HFFc6 (cell line): ENCODE results near the gene EPN3. TPM values are rescaled to one million over a fixed set of nuclear protein-coding genes. Genes with fewer than 3 reads are reported as not detected.

Source experiments
- DNase-seq: peaks from one replicate; pipeline ENCODE4 v3.0.0-alpha.2; 2018
- H3K27ac Mint-ChIP-seq: 2 replicates; pipeline ENCODE4 v1.8.0; 2020; ENCODE audit warnings: mild to moderate bottlenecking, mixed read lengths
- H3K27me3 Mint-ChIP-seq: 2 replicates; pipeline ENCODE4 v1.8.0; 2021; ENCODE audit warnings: mild to moderate bottlenecking, moderate library complexity, mixed read lengths; ENCODE audit not compliant: insufficient read depth
- H3K36me3 Mint-ChIP-seq: 2 replicates; pipeline ENCODE4 v1.8.0; 2021; ENCODE audit warnings: low read depth, mixed read lengths
- H3K4me1 Mint-ChIP-seq: 2 replicates; pipeline ENCODE4 v1.8.0; 2020; ENCODE audit warnings: low read depth, mixed read lengths
- H3K4me3 Mint-ChIP-seq: 2 replicates; pipeline ENCODE4 v1.8.0; 2020; ENCODE audit warnings: mild to moderate bottlenecking, moderate library complexity, mixed read lengths
- H3K9me3 Mint-ChIP-seq: 2 replicates; pipeline ENCODE4 v1.8.0; 2020; ENCODE audit warnings: mild to moderate bottlenecking, mixed read lengths
- CTCF ChIP-seq: fragments of 200-600 bp; sonication (generic); IDR thresholded peaks from 2 replicates; pipeline ENCODE4 v1.5.0; 2021; ENCODE audit warnings: antibody characterized with exemption, mild to moderate bottlenecking
- total RNA-seq, 6 experiments: library from RNA; stranded (reverse); fragmentation: NEBNext Ultra II Directional; extraction: Animal tissue kit (Norgen Biotek cat#: 25700); gene quantifications; 2 replicates in 1 of 6; 3 replicates in 5 of 6; pipeline ENCODE4 v1.2.3, GENCODE V29; 2021

Gene EPN3
- total RNA-seq, 6 experiments from 2014 or later = 0.05 TPM; not detected in 5

GRCh38 chr17:50535407-50535806 lies 2.9 kb downstream of the EPN3 start:
- no peaks in the 10 kb centered on the region for H3K36me3 Mint-ChIP-seq
- no peak overlapping the region for H3K4me3 Mint-ChIP-seq
- TF ChIP-seq CTCF = no peak
- DNase-seq = no peak
- H3K27ac Mint-ChIP-seq = no peak overlapping the region; the same call in 1 of the 2 replicates
- peaks cover 37% of the 10 kb centered on the region for H3K27me3 Mint-ChIP-seq
- H3K9me3 Mint-ChIP-seq = no peaks in the 10 kb centered on the region
- H3K4me1 Mint-ChIP-seq = peaks cover 16% of the 10 kb centered on the region

GRCh38 chr17:50536683-50537646 lies 4.4 kb downstream of the EPN3 start:
- Mint-ChIP-seq H3K27ac (no peak overlapping the region), H3K27me3 (peaks cover 25% of the 10 kb centered on the region), H3K9me3 (no peaks in the 10 kb centered on the region), H3K4me3 (no peak overlapping the region), H3K4me1 (peaks cover 23% of the 10 kb centered on the region), H3K36me3 (no peaks in the 10 kb centered on the region)
- no peak for TF ChIP-seq CTCF
- no peak for DNase-seq

DNA sequence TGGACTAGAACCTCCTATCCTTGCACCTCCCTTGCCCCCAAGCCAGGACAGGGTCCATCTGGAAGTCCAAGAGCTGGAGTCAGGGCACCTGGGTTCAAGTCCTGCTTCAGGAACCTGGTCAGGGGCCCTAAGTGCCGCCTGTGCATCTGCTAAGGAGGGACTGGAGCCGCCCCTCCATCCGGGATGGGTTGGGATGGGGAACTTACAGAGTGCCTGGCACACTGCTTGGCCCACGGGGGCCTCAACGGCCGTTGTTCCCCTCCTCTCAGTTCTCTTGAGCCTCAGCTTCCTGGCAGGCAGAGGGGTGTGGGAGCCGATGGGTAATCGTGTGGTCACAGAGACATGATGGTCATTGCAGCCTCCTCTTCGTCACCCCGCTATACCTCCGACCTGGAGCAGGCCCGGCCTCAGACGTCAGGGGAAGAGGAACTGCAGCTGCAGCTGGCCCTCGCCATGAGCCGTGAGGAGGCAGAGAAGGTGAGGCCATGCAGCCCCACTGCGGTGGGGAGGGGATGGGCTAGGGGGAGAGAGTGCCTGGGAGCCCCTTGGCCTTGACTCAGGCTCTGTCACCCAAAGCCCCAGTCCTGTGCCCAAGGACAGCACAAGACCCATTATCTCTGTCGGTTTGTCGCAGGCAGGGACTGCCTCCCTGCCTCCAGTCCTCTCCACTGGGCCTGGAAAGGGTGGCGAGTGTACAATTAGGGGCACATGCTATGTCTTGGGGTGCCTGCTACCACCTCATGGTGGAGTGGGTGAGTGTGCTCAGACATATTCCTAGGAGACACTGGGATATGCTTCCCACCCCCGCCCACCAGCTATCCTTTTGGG lies 5.4 kb downstream of the EPN3 start:
- peaks cover 18% of the 10 kb centered on the region for H3K27me3 Mint-ChIP-seq
- H3K9me3 Mint-ChIP-seq = no peaks in the 10 kb centered on the region
- no peak overlapping the region for H3K27ac Mint-ChIP-seq
- no peak for DNase-seq
- peaks cover 32% of the 10 kb centered on the region for H3K4me1 Mint-ChIP-seq
- no peaks in the 10 kb centered on the region for H3K36me3 Mint-ChIP-seq
- no peak overlapping the region for H3K4me3 Mint-ChIP-seq
- TF ChIP-seq CTCF = no peak

GRCh38 chr17:50538549-50539410 lies 6.2 kb downstream of the EPN3 start:
- H3K9me3 Mint-ChIP-seq = no peaks in the 10 kb centered on the region
- no peaks in the 10 kb centered on the region for H3K36me3 Mint-ChIP-seq
- peaks cover 9% of the 10 kb centered on the region for H3K27me3 Mint-ChIP-seq
- TF ChIP-seq CTCF = no peak
- no peak for DNase-seq
- no peak overlapping the region for H3K27ac Mint-ChIP-seq
- H3K4me1 Mint-ChIP-seq = peaks cover 29% of the 10 kb centered on the region
- no peak overlapping the region for H3K4me3 Mint-ChIP-seq
